ENCODE results near the gene DMBT1. TPM values are rescaled to one million over a fixed set of nuclear protein-coding genes. Genes with fewer than 3 reads are reported as not detected.

Gene DMBT1
- total RNA-seq, 1 donor from 2014 or later: 0.08 TPM

- Mint-ChIP-seq H3K4me3 (ENCODE audit: unreplicated experiment) (no peak overlapping the region), H3K4me1 (ENCODE audit: unreplicated experiment) (no peaks in the 10 kb centered on the region), H3K9me3 (ENCODE audit: unreplicated experiment) (no peaks in the 10 kb centered on the region), H3K27ac (ENCODE audit: unreplicated experiment) (no peak overlapping the region), H3K36me3 (ENCODE audit: unreplicated experiment) (no peaks in the 10 kb centered on the region), H3K27me3 (ENCODE audit: unreplicated experiment) (peaks cover 10% of the 10 kb centered on the region)
- TF ChIP-seq, protein P1, sequence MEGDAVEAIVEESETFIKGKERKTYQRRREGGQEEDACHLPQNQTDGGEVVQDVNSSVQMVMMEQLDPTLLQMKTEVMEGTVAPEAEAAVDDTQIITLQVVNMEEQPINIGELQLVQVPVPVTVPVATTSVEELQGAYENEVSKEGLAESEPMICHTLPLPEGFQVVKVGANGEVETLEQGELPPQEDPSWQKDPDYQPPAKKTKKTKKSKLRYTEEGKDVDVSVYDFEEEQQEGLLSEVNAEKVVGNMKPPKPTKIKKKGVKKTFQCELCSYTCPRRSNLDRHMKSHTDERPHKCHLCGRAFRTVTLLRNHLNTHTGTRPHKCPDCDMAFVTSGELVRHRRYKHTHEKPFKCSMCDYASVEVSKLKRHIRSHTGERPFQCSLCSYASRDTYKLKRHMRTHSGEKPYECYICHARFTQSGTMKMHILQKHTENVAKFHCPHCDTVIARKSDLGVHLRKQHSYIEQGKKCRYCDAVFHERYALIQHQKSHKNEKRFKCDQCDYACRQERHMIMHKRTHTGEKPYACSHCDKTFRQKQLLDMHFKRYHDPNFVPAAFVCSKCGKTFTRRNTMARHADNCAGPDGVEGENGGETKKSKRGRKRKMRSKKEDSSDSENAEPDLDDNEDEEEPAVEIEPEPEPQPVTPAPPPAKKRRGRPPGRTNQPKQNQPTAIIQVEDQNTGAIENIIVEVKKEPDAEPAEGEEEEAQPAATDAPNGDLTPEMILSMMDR (IDR thresholded peaks at IDR 0.05): no peak
- no peak for DNase-seq (ENCODE audit: extremely low spot score, unreplicated experiment)
Observed at GRCh38 chr10:122662231-122662630, 101.7 kb downstream of the DMBT1 start.

DNA sequence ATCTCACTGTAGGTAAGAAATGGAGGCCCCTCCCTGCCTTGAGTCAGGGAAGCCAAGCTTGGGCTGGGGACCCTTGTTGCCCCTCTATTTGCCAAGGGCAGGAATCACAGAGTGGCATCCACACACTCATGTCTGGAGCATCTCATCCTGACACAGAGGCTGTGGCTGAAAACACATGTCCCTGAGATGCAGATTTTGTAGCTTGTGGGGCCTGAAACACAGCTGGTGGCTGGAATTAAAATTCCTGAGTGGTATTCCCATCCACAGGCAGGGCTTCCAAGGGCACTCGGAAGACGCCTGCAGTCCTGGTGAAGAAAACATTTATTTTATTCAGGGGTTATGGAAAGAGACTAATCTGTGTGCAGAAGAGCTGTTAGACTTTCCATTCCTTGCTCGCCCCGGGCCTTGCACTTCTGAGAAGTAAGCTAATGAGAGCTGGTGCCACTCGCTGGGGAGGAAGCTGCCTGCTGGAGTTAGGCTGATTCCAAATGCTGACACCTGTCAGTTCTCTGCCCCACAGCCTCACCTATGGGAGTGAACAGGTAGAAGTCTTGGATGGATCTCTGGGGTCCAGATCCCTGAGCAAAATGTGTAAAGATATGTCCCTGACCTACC is 103.1 kb downstream of the DMBT1 start:
- TF ChIP-seq, protein P1 (IDR thresholded peaks at IDR 0.05): no peak
- H3K4me1 Mint-ChIP-seq (ENCODE audit: unreplicated experiment): no peaks in the 10 kb centered on the region
- H3K27ac Mint-ChIP-seq (ENCODE audit: unreplicated experiment): no peak overlapping the region
- H3K36me3 Mint-ChIP-seq (ENCODE audit: unreplicated experiment): no peaks in the 10 kb centered on the region
- DNase-seq (ENCODE audit: extremely low spot score, unreplicated experiment): no peak
- H3K27me3 Mint-ChIP-seq (ENCODE audit: unreplicated experiment): peaks cover 15% of the 10 kb centered on the region
- H3K4me3 Mint-ChIP-seq (ENCODE audit: unreplicated experiment): no peak overlapping the region
- no peaks in the 10 kb centered on the region for H3K9me3 Mint-ChIP-seq (ENCODE audit: unreplicated experiment)

DNA sequence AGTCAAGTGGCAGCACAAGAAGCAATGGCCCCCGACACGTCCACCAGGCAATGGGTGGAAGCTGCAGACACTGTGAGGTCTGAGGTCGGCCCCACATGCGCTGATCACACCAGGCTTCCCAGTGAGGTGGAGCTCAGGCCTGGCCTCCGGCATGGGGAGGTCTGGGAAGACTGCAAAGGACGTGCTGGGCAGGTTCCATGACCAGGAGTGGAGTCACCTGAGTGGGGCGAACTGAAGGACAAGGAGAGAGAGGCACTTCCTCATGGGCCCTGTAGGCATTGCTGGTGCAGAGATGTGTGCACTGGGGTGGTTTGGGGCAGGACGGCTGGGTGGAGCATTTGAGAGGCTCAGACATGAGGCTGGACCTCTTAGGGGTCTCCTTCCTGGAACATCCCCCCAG is 103.9 kb downstream of the DMBT1 start:
- Mint-ChIP-seq H3K4me3 (ENCODE audit: unreplicated experiment) (no peak overlapping the region), H3K36me3 (ENCODE audit: unreplicated experiment) (no peaks in the 10 kb centered on the region), H3K27ac (ENCODE audit: unreplicated experiment) (no peak overlapping the region), H3K9me3 (ENCODE audit: unreplicated experiment) (no peaks in the 10 kb centered on the region), H3K4me1 (ENCODE audit: unreplicated experiment) (no peaks in the 10 kb centered on the region), H3K27me3 (ENCODE audit: unreplicated experiment) (peaks cover 15% of the 10 kb centered on the region)
- TF ChIP-seq, protein P1 (IDR thresholded peaks at IDR 0.05): no peak
- no peak for DNase-seq (ENCODE audit: extremely low spot score, unreplicated experiment)

DNA sequence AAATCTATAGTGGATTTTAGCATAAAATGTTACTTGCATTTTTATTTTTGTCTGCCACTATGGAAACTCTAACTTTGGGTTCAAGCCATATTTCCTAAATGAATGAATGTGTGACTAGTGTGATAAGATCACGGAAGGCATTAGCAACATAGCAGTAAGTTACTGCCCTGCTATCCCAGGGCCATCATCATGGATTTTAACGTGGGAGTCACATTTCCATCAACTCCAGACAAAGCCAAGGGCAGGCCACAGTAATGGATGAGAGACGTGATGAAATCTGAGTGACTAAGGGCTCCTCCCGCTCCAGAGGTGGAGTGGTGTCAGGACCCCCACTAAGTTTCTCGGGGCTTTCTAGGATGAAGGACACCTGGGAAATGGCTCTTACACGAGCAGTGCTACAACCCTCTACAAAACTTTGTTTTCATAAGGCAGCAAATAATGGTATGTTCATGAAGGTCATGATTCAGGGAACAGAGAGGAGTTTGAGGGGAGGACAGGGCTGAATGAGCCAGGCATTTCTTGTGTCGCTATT is 104.8 kb downstream of the DMBT1 start:
- Mint-ChIP-seq H3K4me3 (ENCODE audit: unreplicated experiment) (no peak overlapping the region), H3K36me3 (ENCODE audit: unreplicated experiment) (no peaks in the 10 kb centered on the region), H3K27me3 (ENCODE audit: unreplicated experiment) (peaks cover 15% of the 10 kb centered on the region), H3K4me1 (ENCODE audit: unreplicated experiment) (no peaks in the 10 kb centered on the region), H3K27ac (ENCODE audit: unreplicated experiment) (no peak overlapping the region), H3K9me3 (ENCODE audit: unreplicated experiment) (no peaks in the 10 kb centered on the region)
- TF ChIP-seq, protein P1 (IDR thresholded peaks at IDR 0.05): no peak
- DNase-seq (ENCODE audit: extremely low spot score, unreplicated experiment): no peak

- Mint-ChIP-seq H3K4me1 (ENCODE audit: unreplicated experiment) (no peaks in the 10 kb centered on the region), H3K9me3 (ENCODE audit: unreplicated experiment) (no peaks in the 10 kb centered on the region), H3K27me3 (ENCODE audit: unreplicated experiment) (peaks cover 15% of the 10 kb centered on the region), H3K36me3 (ENCODE audit: unreplicated experiment) (no peaks in the 10 kb centered on the region), H3K27ac (ENCODE audit: unreplicated experiment) (no peak overlapping the region), H3K4me3 (ENCODE audit: unreplicated experiment) (no peak overlapping the region)
- TF ChIP-seq, protein P1 (IDR thresholded peaks at IDR 0.05): no peak
- DNase-seq (ENCODE audit: extremely low spot score, unreplicated experiment): no peak
Observed at GRCh38 chr10:122665946-122666345, 105.4 kb downstream of the DMBT1 start.

Measured in osteocyte (in vitro differentiated cells).